H9 (cell line): ENCODE results near the gene F8. TPM values are rescaled to one million over a fixed set of nuclear protein-coding genes. Genes with fewer than 3 reads are reported as not detected.

Experiments
- DNase-seq: peaks from one replicate; pipeline ENCODE4 v3.0.0-alpha.2; 2017
- H2AFZ ChIP-seq: one replicate; pipeline ENCODE4 v1.6.1; 2013; ENCODE audit warnings: mild to moderate bottlenecking, low read length, control low read depth, moderate library complexity
- H2AK5ac ChIP-seq: 2 replicates; pipeline ENCODE4 v1.6.1; 2013; ENCODE audit warnings: low read length, control low read depth, mixed read lengths; ENCODE audit not compliant: insufficient read length
- H2BK120ac ChIP-seq: one replicate; pipeline ENCODE4 v1.6.1; 2013; ENCODE audit warnings: low read depth, mild to moderate bottlenecking, low read length, control low read depth, inconsistent platforms; ENCODE audit not compliant: poor library complexity, severe bottlenecking
- H2BK12ac ChIP-seq: 2 replicates; pipeline ENCODE4 v1.6.1; 2013; ENCODE audit warnings: low read length, control low read depth, mixed read lengths, low read depth; ENCODE audit not compliant: insufficient read length
- H2BK15ac ChIP-seq: 2 replicates; pipeline ENCODE4 v1.6.1; 2013; ENCODE audit warnings: low read depth, low read length, control low read depth
- H2BK20ac ChIP-seq: one replicate; pipeline ENCODE4 v1.6.1; 2013; ENCODE audit warnings: low read depth, mild to moderate bottlenecking, low read length, control low read depth, inconsistent platforms; ENCODE audit not compliant: poor library complexity, severe bottlenecking
- H2BK5ac ChIP-seq: 2 replicates; pipeline ENCODE4 v1.6.1; 2013; ENCODE audit warnings: low read length, control low read depth, mixed read lengths; ENCODE audit not compliant: insufficient read length
- H3K14ac ChIP-seq: 2 replicates; pipeline ENCODE4 v1.6.1; 2013; ENCODE audit warnings: low read length, control low read depth; ENCODE audit not compliant: insufficient read depth
- H3K18ac ChIP-seq: 2 replicates; pipeline ENCODE4 v1.6.1; 2013; ENCODE audit warnings: low read depth, mild to moderate bottlenecking, mixed read lengths, low read length, control low read depth; ENCODE audit not compliant: insufficient read length
- H3K23ac ChIP-seq: 2 replicates; pipeline ENCODE4 v1.6.1; 2013; ENCODE audit warnings: low read length, control low read depth, mixed read lengths, low read depth; ENCODE audit not compliant: insufficient read length
- H3K23me2 ChIP-seq: 2 replicates; pipeline ENCODE4 v1.6.1; 2013; ENCODE audit warnings: low read depth, mild to moderate bottlenecking, mixed read lengths, low read length, control low read depth; ENCODE audit not compliant: insufficient read length, poor library complexity, severe bottlenecking
- H3K27ac ChIP-seq: 2 replicates; pipeline ENCODE4 v1.5.1; 2013; ENCODE audit warnings: low read length, control low read depth, mixed read lengths, low read depth; ENCODE audit not compliant: insufficient read length
- H3K27me3 ChIP-seq: 2 replicates; pipeline ENCODE4 v1.6.1; 2013; ENCODE audit warnings: low read length, control low read depth, inconsistent platforms; ENCODE audit not compliant: insufficient read depth
- H3K4ac ChIP-seq: 2 replicates; pipeline ENCODE4 v1.6.1; 2013; ENCODE audit warnings: low read depth, mild to moderate bottlenecking, control low read depth, inconsistent platforms, low read length, moderate library complexity
- H3K4me1 ChIP-seq: 2 replicates; pipeline ENCODE4 v1.6.1; 2013; ENCODE audit warnings: low read length, control low read depth, inconsistent platforms; ENCODE audit not compliant: insufficient read depth
- H3K4me2 ChIP-seq: 2 replicates; pipeline ENCODE4 v1.6.1; 2013; ENCODE audit warnings: low read length, control low read depth, mixed read lengths; ENCODE audit not compliant: insufficient read length, insufficient read depth
- H3K56ac ChIP-seq: 2 replicates; pipeline ENCODE4 v1.6.1; 2013; ENCODE audit warnings: low read depth, mild to moderate bottlenecking, mixed read lengths, low read length, control low read depth; ENCODE audit not compliant: insufficient read length
- H3K79me1 ChIP-seq: 2 replicates; pipeline ENCODE4 v1.6.1; 2013; ENCODE audit warnings: low read depth, mild to moderate bottlenecking, moderate library complexity, low read length, control low read depth, inconsistent platforms; ENCODE audit not compliant: insufficient read depth, poor library complexity, severe bottlenecking
- H3K79me2 ChIP-seq: 2 replicates; pipeline ENCODE4 v1.6.1; 2013; ENCODE audit warnings: low read length, control low read depth, inconsistent platforms; ENCODE audit not compliant: insufficient read depth
- H3K9ac ChIP-seq: 2 replicates; pipeline ENCODE4 v1.6.1; 2013; ENCODE audit warnings: low read length, control low read depth, mixed read lengths; ENCODE audit not compliant: insufficient read length; ENCODE audit errors: extremely low read depth
- H3K9me3 ChIP-seq: one replicate; pipeline ENCODE4 v1.6.1; 2013; ENCODE audit warnings: low read depth, low read length, inconsistent platforms; ENCODE audit not compliant: control insufficient read depth
- H3T11ph ChIP-seq: one replicate; pipeline ENCODE4 v1.6.1; 2013; ENCODE audit warnings: mild to moderate bottlenecking, low read length, control low read depth, inconsistent platforms
- H4K20me1 ChIP-seq: one replicate; pipeline ENCODE4 v1.6.1; 2013; ENCODE audit not compliant: control insufficient read depth, insufficient read length, insufficient read depth
- H4K5ac ChIP-seq: 2 replicates; pipeline ENCODE4 v1.6.1; 2013; ENCODE audit warnings: low read depth, mild to moderate bottlenecking, mixed read lengths, low read length, control low read depth; ENCODE audit not compliant: insufficient read length
- H4K8ac ChIP-seq: replicated peaks from 2 replicates; pipeline ENCODE4 v1.6.1; 2013; ENCODE audit warnings: low read length, control low read depth, mixed read lengths, low read depth; ENCODE audit not compliant: insufficient read length
- H4K91ac ChIP-seq: 2 replicates; pipeline ENCODE4 v1.6.1; 2013; ENCODE audit warnings: low read depth, mild to moderate bottlenecking, moderate library complexity, mixed read lengths, low read length, control low read depth; ENCODE audit not compliant: insufficient read length
- H3K27ac Mint-ChIP-seq, 3 experiments: 2 replicates in 2 of 3; 3 replicates in 1 of 3; pipeline ENCODE4 v1.8.0; 2020 to 2021; ENCODE audit warnings: mixed read lengths in 3 of 3, mild to moderate bottlenecking in 1 of 3, moderate library complexity in 1 of 3
- H3K27me3 Mint-ChIP-seq: 2 replicates; pipeline ENCODE4 v1.8.0; 2021; ENCODE audit warnings: low read depth, mild to moderate bottlenecking, moderate library complexity, mixed read lengths
- H3K36me3 Mint-ChIP-seq, 3 experiments: 2 replicates in 2 of 3; 3 replicates in 1 of 3; pipeline ENCODE4 v1.8.0; 2020 to 2021; ENCODE audit warnings: low read depth in 3 of 3, mixed read lengths in 3 of 3; ENCODE audit not compliant: insufficient read depth in 1 of 3
- H3K4me1 Mint-ChIP-seq, 2 experiments: 2 replicates each; pipeline ENCODE4 v1.8.0; 2020; ENCODE audit warnings: mixed read lengths in 2 of 2
- H3K4me3 Mint-ChIP-seq, 2 experiments: 2 replicates in 1 of 2; 3 replicates in 1 of 2; pipeline ENCODE4 v1.8.0; 2020 to 2021; ENCODE audit warnings: mild to moderate bottlenecking in 2 of 2, mixed read lengths in 2 of 2, moderate library complexity in 1 of 2
- H3K9me3 Mint-ChIP-seq, 2 experiments: 2 replicates in 1 of 2; 3 replicates in 1 of 2; pipeline ENCODE4 v1.8.0; 2020; ENCODE audit warnings: mild to moderate bottlenecking in 2 of 2, mixed read lengths in 2 of 2, moderate library complexity in 1 of 2
- total RNA-seq: library from RNA; stranded (reverse); gene quantifications from 2 replicates; pipeline ENCODE4 v1.2.1, GENCODE V29; 2021
- TF ChIP-seq, protein P1 (sequence below): fragments of 200-600 bp; sonication (generic); conservative IDR thresholded peaks from 3 replicates; pipeline ENCODE4 v1.8.0; 2021; ENCODE audit warnings: antibody characterized with exemption, mild to moderate bottlenecking

F8 gene
- total RNA-seq, 1 experiment from 2014 or later = 3.1 TPM

DNA sequence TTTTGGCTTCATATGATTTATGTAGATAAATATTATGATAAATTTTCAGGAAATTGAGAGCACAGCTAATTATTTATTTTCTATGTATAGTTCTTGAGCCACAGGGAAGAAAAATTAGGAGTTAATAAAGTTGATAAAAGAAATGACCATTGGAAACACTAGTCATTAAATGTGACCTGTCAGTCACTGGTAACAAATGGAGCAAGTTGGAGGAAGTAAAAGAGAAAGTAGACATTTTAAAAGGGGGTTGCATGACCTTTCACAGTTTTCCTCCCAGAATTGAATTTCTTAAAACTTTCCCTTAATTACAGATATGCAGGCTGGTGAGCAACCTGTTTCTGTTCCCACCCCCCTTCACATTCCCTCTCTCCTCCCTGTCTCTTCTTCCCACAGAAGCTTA, 193.4 kb downstream of the F8 start:
- peaks cover 0 to 8% of the 10 kb centered on the region in 2 experiments; a peak in 1 of 4 replicates for H3K4me1 Mint-ChIP-seq
- no peak overlapping the region for H4K91ac ChIP-seq
- H3K9me3 Mint-ChIP-seq = peaks cover 56 to 63% of the 10 kb centered on the region in 2 experiments
- H3K14ac ChIP-seq = no peak overlapping the region
- no peak for DNase-seq
- H4K5ac ChIP-seq = no peak overlapping the region
- no peak overlapping the region for H3K56ac ChIP-seq
- H2AFZ ChIP-seq = no peak overlapping the region
- no peak overlapping the region for H4K8ac ChIP-seq
- no peak overlapping the region for H3K18ac ChIP-seq
- no peak overlapping the region for H2BK5ac ChIP-seq
- TF ChIP-seq, protein P1, sequence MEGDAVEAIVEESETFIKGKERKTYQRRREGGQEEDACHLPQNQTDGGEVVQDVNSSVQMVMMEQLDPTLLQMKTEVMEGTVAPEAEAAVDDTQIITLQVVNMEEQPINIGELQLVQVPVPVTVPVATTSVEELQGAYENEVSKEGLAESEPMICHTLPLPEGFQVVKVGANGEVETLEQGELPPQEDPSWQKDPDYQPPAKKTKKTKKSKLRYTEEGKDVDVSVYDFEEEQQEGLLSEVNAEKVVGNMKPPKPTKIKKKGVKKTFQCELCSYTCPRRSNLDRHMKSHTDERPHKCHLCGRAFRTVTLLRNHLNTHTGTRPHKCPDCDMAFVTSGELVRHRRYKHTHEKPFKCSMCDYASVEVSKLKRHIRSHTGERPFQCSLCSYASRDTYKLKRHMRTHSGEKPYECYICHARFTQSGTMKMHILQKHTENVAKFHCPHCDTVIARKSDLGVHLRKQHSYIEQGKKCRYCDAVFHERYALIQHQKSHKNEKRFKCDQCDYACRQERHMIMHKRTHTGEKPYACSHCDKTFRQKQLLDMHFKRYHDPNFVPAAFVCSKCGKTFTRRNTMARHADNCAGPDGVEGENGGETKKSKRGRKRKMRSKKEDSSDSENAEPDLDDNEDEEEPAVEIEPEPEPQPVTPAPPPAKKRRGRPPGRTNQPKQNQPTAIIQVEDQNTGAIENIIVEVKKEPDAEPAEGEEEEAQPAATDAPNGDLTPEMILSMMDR = no peak
- H2BK20ac ChIP-seq = no peak overlapping the region
- no peak overlapping the region for H2BK120ac ChIP-seq
- H3K27me3 ChIP-seq = no peaks in the 10 kb centered on the region
- H2AK5ac ChIP-seq = no peak overlapping the region
- no peaks in the 10 kb centered on the region for H3K79me2 ChIP-seq
- peaks cover 0 to 4% (median 1%) of the 10 kb centered on the region in 3 experiments; a peak in 3 of 7 replicates for H3K36me3 Mint-ChIP-seq
- H2BK12ac ChIP-seq = no peak overlapping the region
- H4K20me1 ChIP-seq = no peaks in the 10 kb centered on the region
- H3K27ac ChIP-seq = no peak overlapping the region
- H3K4me1 ChIP-seq = no peaks in the 10 kb centered on the region; the same call in 1 of the 2 replicates
- H3K23ac ChIP-seq = no peak overlapping the region
- H3K27ac Mint-ChIP-seq = no peak overlapping the region
- H3K79me1 ChIP-seq = no peaks in the 10 kb centered on the region
- no peak overlapping the region for H3K4me3 Mint-ChIP-seq
- H3K9me3 ChIP-seq = peaks cover 44% of the 10 kb centered on the region
- H3K23me2 ChIP-seq = no peaks in the 10 kb centered on the region
- no peak overlapping the region for H3T11ph ChIP-seq
- H3K4me2 ChIP-seq = no peak overlapping the region
- H2BK15ac ChIP-seq = no peak overlapping the region
- no peak overlapping the region for H3K4ac ChIP-seq
- H3K9ac ChIP-seq = no peak overlapping the region
- H3K27me3 Mint-ChIP-seq = no peaks in the 10 kb centered on the region; the same call in none of the 2 replicates
